Camera-type eye (tissue), 1 donor: Measurements from ENCODE around the gene RPS6KA3. TPM values are rescaled to one million over a fixed set of nuclear protein-coding genes. Genes with fewer than 3 reads are reported as not detected.

Source experiments
- total RNA-seq: library from RNA; depleted of rRNA; stranded (reverse); fragments of >200 nt; gene quantifications from one replicate; pipeline ENCODE4 v1.2.3, GENCODE V29; 2014

Gene RPS6KA3
- 48.5 TPM for total RNA-seq

GRCh38 chrX:20266810-20267606, at the start of gene RPS6KA3:
Gene RPS6KA3 (minus strand): TSS chrX:20266909. CDS start chrX:20266632, 277 bp downstream.

GRCh38 chrX:20141281-20142220, 125.2 kb downstream of the RPS6KA3 start, which contains the start of gene EIF1AX:
Gene EIF1AX (minus strand): TSS chrX:20141838. CDS start chrX:20141640, 198 bp downstream.

GRCh38 chrX:20116577-20117240, 150.0 kb downstream of the RPS6KA3 start, which contains the start of gene MAP7D2:
Gene MAP7D2 (minus strand): TSS chrX:20116907. CDS start chrX:20116879, 28 bp downstream.

Other genes with a start within 250 kb of the RPS6KA3 start
- 3.0 TPM for gene MAP7D2, start 150.0 kb downstream of the RPS6KA3 start, total RNA-seq
- 85.7 TPM for gene EIF1AX, start 125.1 kb downstream of the RPS6KA3 start, total RNA-seq